T-helper 17 cell (primary cell): ENCODE measurements around the gene DIP2A. TPM values are rescaled to one million over a fixed set of nuclear protein-coding genes. Genes with fewer than 3 reads are reported as not detected.
"Not testable (repeated sequence)": the region's sequence is repeated elsewhere in the genome, so short reads cannot be mapped to it uniquely, and the experiment has no call there.

ENCODE experiments used
- ATAC-seq: fragments of 150-1000 bp; cut with Tn5 transposase; 2 replicates; pipeline ENCODE4 v1.10.0; 2021; ENCODE audit warnings: mild to moderate bottlenecking, moderate library complexity
- DNase-seq, 3 donors: peaks; one replicate each; pipeline versions ENCODE4 v3.0.0 to v3.0.0-alpha.2; 2020 to 2021
- H3K9me3 ChIP-seq: one replicate; pipeline ENCODE4 v1.7.0; 2013; ENCODE audit warnings: low read length, mild to moderate bottlenecking; ENCODE audit not compliant: control insufficient read depth, poor library complexity, severe bottlenecking
- H3K27ac Mint-ChIP-seq: one replicate; pipeline ENCODE4 v1.8.0; 2022; ENCODE audit warnings: mild to moderate bottlenecking, moderate library complexity, mixed read lengths
- H3K27me3 Mint-ChIP-seq: one replicate; pipeline ENCODE4 v1.8.0; 2022; ENCODE audit warnings: mixed read lengths
- H3K36me3 Mint-ChIP-seq: one replicate; pipeline ENCODE4 v1.8.0; 2022; ENCODE audit warnings: low read depth, mixed read lengths
- H3K4me1 Mint-ChIP-seq: one replicate; pipeline ENCODE4 v1.8.0; 2022; ENCODE audit warnings: mild to moderate bottlenecking, mixed read lengths
- H3K4me3 Mint-ChIP-seq: one replicate; pipeline ENCODE4 v1.8.0; 2022; ENCODE audit warnings: mild to moderate bottlenecking, moderate library complexity, mixed read lengths
- total RNA-seq, 4 donors: library from RNA in 2 of 4; stranded (reverse) in 2 of 4; gene quantifications; one replicate each; pipeline ENCODE4 v1.2.3 and lab custom pipeline; 2022 to 2026

DIP2A gene
- total RNA-seq, 2 donors from 2014 or later: 74.2 to 85.8 TPM

GRCh38 chr21:46428987-46429710 is 29.5 kb upstream of the DIP2A start:
- no peak overlapping the region for H3K27ac Mint-ChIP-seq
- H3K4me1 Mint-ChIP-seq: peaks cover 12% of the 10 kb centered on the region
- H3K36me3 Mint-ChIP-seq: peaks cover 6% of the 10 kb centered on the region
- no peaks in the 10 kb centered on the region for H3K9me3 ChIP-seq
- DNase-seq (no peak), ATAC-seq (no peak)
- no peak overlapping the region for H3K4me3 Mint-ChIP-seq
- no peaks in the 10 kb centered on the region for H3K27me3 Mint-ChIP-seq

- Mint-ChIP-seq H3K27me3 (no peaks in the 10 kb centered on the region), H3K27ac (no peak overlapping the region), H3K36me3 (peaks cover 6% of the 10 kb centered on the region), H3K4me1 (peaks cover 7% of the 10 kb centered on the region), H3K4me3 (no peak overlapping the region)
- DNase-seq: no peak
- no peak for ATAC-seq
- no peaks in the 10 kb centered on the region for H3K9me3 ChIP-seq
Observed at GRCh38 chr21:46429754-46430681, 28.7 kb upstream of the DIP2A start.

- peak overlapping the region; percentile 81 for H3K27ac Mint-ChIP-seq
- H3K27me3 Mint-ChIP-seq: no peaks in the 10 kb centered on the region
- no peaks in the 10 kb centered on the region for H3K9me3 ChIP-seq
- no peak for DNase-seq
- H3K4me3 Mint-ChIP-seq: no peak overlapping the region
- peaks cover 6% of the 10 kb centered on the region for H3K4me1 Mint-ChIP-seq
- no peak for ATAC-seq
- peaks cover 6% of the 10 kb centered on the region for H3K36me3 Mint-ChIP-seq
Observed at GRCh38 chr21:46431448-46431847, 27.2 kb upstream of the DIP2A start.

- H3K36me3 Mint-ChIP-seq: peaks cover 6% of the 10 kb centered on the region
- no peaks in the 10 kb centered on the region for H3K27me3 Mint-ChIP-seq
- H3K27ac Mint-ChIP-seq: peak overlapping the region; percentile 81
- H3K9me3 ChIP-seq: no peaks in the 10 kb centered on the region
- DNase-seq: no peak
- peaks cover 6% of the 10 kb centered on the region for H3K4me1 Mint-ChIP-seq
- no peak for ATAC-seq
- no peak overlapping the region for H3K4me3 Mint-ChIP-seq
Observed at GRCh38 chr21:46431884-46432488, 26.7 kb upstream of the DIP2A start.

- not testable (repeated sequence) for ATAC-seq, H3K4me1 Mint-ChIP-seq, DNase-seq, H3K36me3 Mint-ChIP-seq, H3K9me3 ChIP-seq, H3K27ac Mint-ChIP-seq, H3K4me3 Mint-ChIP-seq, H3K27me3 Mint-ChIP-seq
Observed at GRCh38 chr21:46433116-46433515, 25.6 kb upstream of the DIP2A start.

- H3K27me3 Mint-ChIP-seq: no peaks in the 10 kb centered on the region
Observed at GRCh38 chr21:46434322-46434958, 24.3 kb upstream of the DIP2A start.

GRCh38 chr21:46435786-46436227 is 22.9 kb upstream of the DIP2A start:
- Mint-ChIP-seq H3K27ac (no peak overlapping the region), H3K4me1 (peaks cover 4% of the 10 kb centered on the region), H3K36me3 (peaks cover 4% of the 10 kb centered on the region), H3K27me3 (no peaks in the 10 kb centered on the region), H3K4me3 (no peak overlapping the region)
- DNase-seq (no peak), ATAC-seq (no peak)
- H3K9me3 ChIP-seq: no peaks in the 10 kb centered on the region

More at GRCh38 chr21:46434322-46434958, 24.3 kb upstream of the DIP2A start:
- H3K9me3 ChIP-seq: no peaks in the 10 kb centered on the region
- ATAC-seq: no peak
- DNase-seq: no peak
- peak overlapping the region; percentile 43 for H3K27ac Mint-ChIP-seq
- H3K36me3 Mint-ChIP-seq: peaks cover 6% of the 10 kb centered on the region
- H3K4me3 Mint-ChIP-seq: no peak overlapping the region
- peaks cover 6% of the 10 kb centered on the region for H3K4me1 Mint-ChIP-seq

- H3K4me3 Mint-ChIP-seq: no peak overlapping the region
- H3K27ac Mint-ChIP-seq: no peak overlapping the region
- no peaks in the 10 kb centered on the region for H3K9me3 ChIP-seq
- H3K4me1 Mint-ChIP-seq: peaks cover 4% of the 10 kb centered on the region
- DNase-seq (no peak), ATAC-seq (no peak)
- peaks cover 4% of the 10 kb centered on the region for H3K36me3 Mint-ChIP-seq
- H3K27me3 Mint-ChIP-seq: no peaks in the 10 kb centered on the region
Observed at GRCh38 chr21:46436621-46437020, 22.1 kb upstream of the DIP2A start.

GRCh38 chr21:46437096-46437498 is 21.6 kb upstream of the DIP2A start:
- H3K27ac Mint-ChIP-seq: no peak overlapping the region
- no peak for ATAC-seq
- no peaks in the 10 kb centered on the region for H3K36me3 Mint-ChIP-seq
- no peaks in the 10 kb centered on the region for H3K4me1 Mint-ChIP-seq
- no peaks in the 10 kb centered on the region for H3K27me3 Mint-ChIP-seq
- no peak for DNase-seq
- H3K9me3 ChIP-seq: no peaks in the 10 kb centered on the region
- H3K4me3 Mint-ChIP-seq: no peak overlapping the region

- H3K4me1 Mint-ChIP-seq: no peaks in the 10 kb centered on the region
- H3K9me3 ChIP-seq: no peaks in the 10 kb centered on the region
- no peaks in the 10 kb centered on the region for H3K36me3 Mint-ChIP-seq
- no peak overlapping the region for H3K4me3 Mint-ChIP-seq
- ATAC-seq (no peak), DNase-seq (no peak)
- no peaks in the 10 kb centered on the region for H3K27me3 Mint-ChIP-seq
- no peak overlapping the region for H3K27ac Mint-ChIP-seq
Observed at GRCh38 chr21:46437511-46437910, 21.2 kb upstream of the DIP2A start.

- Mint-ChIP-seq H3K4me1 (no peaks in the 10 kb centered on the region), H3K27me3 (no peaks in the 10 kb centered on the region), H3K4me3 (no peak overlapping the region), H3K27ac (no peak overlapping the region), H3K36me3 (no peaks in the 10 kb centered on the region)
- H3K9me3 ChIP-seq: no peaks in the 10 kb centered on the region
- no peak for DNase-seq
- no peak for ATAC-seq
Observed at GRCh38 chr21:46438241-46438640, 20.4 kb upstream of the DIP2A start.

GRCh38 chr21:46439906-46440305 is 18.8 kb upstream of the DIP2A start:
- H3K27me3 Mint-ChIP-seq: no peaks in the 10 kb centered on the region
- no peaks in the 10 kb centered on the region for H3K9me3 ChIP-seq
- H3K4me1 Mint-ChIP-seq: no peaks in the 10 kb centered on the region
- H3K4me3 Mint-ChIP-seq: no peak overlapping the region
- ATAC-seq (no peak), DNase-seq (no peak)
- no peaks in the 10 kb centered on the region for H3K36me3 Mint-ChIP-seq
- no peak overlapping the region for H3K27ac Mint-ChIP-seq

- no peak overlapping the region for H3K27ac Mint-ChIP-seq
- peaks cover 2% of the 10 kb centered on the region for H3K4me1 Mint-ChIP-seq
- no peak for ATAC-seq
- H3K4me3 Mint-ChIP-seq: no peak overlapping the region
- no peaks in the 10 kb centered on the region for H3K9me3 ChIP-seq
- no peaks in the 10 kb centered on the region for H3K27me3 Mint-ChIP-seq
- no peaks in the 10 kb centered on the region for H3K36me3 Mint-ChIP-seq
- DNase-seq: no peak
Observed at GRCh38 chr21:46441331-46441730, 17.4 kb upstream of the DIP2A start.
